DND-41 (cell line): ENCODE measurements around the gene ERVFRD-1.

ENCODE experiments used
- EZH2 ChIP-seq: IDR thresholded peaks from 3 replicates; pipeline ENCODE4 v1.6.1; 2012; ENCODE audit warnings: borderline replicate concordance, low read depth, mild to moderate bottlenecking, moderate library complexity, low read length, inconsistent platforms; ENCODE audit not compliant: severe bottlenecking
- TF ChIP-seq, protein P1 (sequence below): IDR thresholded peaks from 2 replicates; pipeline ENCODE4 v1.5.1; 2012; ENCODE audit warnings: borderline replicate concordance, low read length, moderate library complexity, mild to moderate bottlenecking; ENCODE audit not compliant: poor library complexity, severe bottlenecking; ENCODE audit errors: extremely low read depth

DNA sequence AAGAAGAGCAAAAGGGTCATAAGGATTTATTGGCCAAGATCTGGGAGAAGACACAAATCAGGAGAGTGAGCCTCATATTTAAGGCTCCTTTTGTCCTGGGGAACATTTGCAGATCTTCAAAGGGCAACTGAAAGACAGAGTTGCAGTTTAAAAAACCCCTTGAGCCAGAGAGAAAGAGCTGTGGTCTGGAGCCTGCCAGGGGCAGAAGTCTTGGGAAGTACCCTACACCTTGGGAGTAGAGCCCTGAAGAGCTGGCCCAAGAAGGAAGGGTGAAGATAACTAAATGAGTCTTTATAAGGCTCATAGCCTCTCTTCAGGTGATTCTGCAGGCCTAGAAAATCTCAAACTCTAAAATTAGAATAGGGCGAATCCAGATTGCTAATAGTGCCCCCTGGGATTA lies 40.0 kb upstream of the ERVFRD-1 start:
- TF ChIP-seq, protein P1, sequence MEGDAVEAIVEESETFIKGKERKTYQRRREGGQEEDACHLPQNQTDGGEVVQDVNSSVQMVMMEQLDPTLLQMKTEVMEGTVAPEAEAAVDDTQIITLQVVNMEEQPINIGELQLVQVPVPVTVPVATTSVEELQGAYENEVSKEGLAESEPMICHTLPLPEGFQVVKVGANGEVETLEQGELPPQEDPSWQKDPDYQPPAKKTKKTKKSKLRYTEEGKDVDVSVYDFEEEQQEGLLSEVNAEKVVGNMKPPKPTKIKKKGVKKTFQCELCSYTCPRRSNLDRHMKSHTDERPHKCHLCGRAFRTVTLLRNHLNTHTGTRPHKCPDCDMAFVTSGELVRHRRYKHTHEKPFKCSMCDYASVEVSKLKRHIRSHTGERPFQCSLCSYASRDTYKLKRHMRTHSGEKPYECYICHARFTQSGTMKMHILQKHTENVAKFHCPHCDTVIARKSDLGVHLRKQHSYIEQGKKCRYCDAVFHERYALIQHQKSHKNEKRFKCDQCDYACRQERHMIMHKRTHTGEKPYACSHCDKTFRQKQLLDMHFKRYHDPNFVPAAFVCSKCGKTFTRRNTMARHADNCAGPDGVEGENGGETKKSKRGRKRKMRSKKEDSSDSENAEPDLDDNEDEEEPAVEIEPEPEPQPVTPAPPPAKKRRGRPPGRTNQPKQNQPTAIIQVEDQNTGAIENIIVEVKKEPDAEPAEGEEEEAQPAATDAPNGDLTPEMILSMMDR = no peak
- no peak for TF ChIP-seq EZH2
